HG03521 (cell line): Measurements from ENCODE around the gene ABCA7.
A peak's percentile ranks its signal among the peaks of the same experiment; 100 is the strongest.

Experiments used
- ATAC-seq: cut with Tn5 transposase; IDR thresholded peaks from one replicate; pipeline ENCODE4 v1.9.1; 2021; ENCODE audit warnings: mild to moderate bottlenecking, moderate library complexity; ENCODE audit not compliant: unreplicated experiment

The ABCA7 gene

DNA sequence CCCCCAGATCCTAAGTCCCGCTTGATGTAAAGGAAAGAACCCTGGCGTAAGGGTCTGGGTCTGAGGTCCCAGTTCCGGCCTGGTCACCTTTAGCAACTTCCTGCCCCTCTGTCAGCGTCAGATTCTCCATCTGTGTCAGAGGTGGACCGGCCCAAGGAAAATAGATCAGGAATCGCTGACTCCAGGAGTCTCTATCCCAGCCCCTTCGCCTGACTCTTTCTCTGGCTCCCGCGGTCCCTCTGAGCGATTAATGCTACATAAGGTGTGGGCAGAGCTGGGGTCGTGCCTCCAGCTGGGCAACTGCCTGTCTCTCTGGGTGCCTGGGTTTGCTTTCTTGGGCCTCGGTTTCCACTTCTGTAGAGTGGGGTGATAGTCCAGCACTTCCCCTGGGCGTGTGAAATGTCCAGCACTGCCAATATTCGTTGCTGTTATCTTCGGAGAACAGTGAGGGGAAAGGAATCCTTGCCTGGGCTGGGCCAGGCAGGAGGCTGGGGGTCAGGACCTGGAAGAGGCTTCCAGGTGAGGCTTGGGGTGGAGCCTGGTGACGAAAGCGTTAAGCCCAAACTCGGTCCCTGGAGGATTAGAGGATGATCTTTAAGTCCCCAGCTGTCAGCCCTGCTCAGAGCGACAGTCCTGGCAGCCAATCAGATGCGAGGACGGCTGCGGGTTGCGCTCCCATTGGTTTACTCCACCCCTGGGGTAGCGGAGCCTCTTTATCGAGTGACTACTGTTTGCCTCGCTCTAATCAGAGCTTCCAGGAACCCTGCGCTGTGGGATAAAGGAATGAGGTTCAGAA is 767 bp downstream of the ABCA7 start:
- peak; percentile 35 for ATAC-seq

DNA sequence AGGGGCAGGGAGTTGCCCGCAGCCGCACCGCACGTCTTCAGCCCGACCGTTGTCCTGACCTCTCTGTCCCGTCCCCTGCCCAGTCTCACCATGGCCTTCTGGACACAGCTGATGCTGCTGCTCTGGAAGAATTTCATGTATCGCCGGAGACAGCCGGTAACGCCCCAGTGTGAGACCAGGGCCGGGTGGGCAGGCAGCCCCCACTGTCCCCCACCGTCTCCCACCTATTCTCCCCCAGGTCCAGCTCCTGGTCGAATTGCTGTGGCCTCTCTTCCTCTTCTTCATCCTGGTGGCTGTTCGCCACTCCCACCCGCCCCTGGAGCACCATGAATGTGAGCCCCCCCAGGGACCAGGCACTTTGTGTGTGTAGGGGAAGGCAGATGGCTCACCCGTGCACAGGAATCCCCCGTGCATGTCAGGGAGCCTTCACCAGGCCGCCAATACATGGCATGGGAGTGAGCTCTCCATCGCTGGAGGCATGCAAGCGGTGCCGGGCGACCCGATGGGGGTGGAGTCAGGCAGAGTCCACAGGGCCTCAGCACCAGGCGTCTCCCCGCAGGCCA is 1.4 kb downstream of the ABCA7 start:
- no peak for ATAC-seq

DNA sequence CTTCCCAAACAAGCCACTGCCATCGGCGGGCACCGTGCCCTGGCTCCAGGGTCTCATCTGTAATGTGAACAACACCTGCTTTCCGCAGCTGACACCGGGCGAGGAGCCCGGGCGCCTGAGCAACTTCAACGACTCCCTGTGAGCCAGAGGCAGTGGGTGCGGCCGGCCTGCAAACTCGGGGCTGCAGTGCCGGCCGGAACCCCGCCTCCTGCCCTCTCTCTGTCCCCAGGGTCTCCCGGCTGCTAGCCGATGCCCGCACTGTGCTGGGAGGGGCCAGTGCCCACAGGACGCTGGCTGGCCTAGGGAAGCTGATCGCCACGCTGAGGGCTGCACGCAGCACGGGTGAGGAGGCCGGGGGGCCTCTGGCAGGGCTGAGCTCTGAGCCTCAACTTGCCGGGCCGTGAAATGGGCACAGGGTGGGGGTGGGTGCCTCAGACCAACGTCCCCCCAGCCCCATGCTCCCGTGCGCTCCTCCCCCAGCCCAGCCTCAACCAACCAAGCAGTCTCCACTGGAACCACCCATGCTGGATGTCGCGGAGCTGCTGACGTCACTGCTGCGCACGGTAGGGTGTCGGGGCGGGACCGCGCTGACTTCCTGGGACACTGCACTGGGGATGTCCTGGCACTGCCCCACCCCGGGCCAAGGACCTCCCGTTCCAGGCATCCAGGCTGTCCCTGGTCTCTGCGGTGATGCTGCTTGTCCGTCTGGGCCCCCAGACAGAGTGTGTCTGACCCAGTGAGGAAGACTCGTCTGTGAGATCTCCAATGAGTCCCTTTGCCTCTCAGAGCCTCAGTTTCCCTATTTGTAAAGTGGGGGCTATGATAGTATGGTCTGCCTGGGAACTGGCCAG is 2.2 kb downstream of the ABCA7 start:
- no peak for ATAC-seq

DNA sequence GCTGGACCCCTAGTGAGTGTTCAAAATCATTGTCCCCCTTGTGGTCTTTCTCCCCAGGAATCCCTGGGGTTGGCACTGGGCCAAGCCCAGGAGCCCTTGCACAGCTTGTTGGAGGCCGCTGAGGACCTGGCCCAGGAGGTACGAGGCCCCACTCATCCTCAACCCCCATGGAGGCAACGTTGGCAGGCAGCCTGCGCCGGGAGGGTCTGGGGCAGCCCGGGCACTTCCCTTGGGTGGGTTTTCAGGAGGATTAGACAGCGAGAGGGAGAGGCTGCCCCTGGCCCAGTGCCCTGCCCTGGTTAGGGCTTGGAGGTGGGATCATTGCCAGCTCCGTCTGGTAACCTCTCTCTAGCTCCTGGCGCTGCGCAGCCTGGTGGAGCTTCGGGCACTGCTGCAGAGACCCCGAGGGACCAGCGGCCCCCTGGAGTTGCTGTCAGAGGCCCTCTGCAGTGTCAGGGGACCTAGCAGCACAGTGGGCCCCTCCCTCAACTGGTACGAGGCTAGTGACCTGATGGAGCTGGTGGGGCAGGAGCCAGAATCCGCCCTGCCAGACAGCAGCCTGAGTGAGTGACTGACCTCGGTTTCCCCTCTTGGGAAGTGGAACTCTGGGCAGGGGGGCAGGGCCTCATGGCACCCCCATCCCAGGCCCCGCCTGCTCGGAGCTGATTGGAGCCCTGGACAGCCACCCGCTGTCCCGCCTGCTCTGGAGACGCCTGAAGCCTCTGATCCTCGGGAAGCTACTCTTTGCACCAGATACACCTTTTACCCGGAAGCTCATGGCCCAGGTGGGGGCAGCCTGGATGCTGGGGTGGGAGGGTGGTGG is 3.0 kb downstream of the ABCA7 start:
- no peak for ATAC-seq

DNA sequence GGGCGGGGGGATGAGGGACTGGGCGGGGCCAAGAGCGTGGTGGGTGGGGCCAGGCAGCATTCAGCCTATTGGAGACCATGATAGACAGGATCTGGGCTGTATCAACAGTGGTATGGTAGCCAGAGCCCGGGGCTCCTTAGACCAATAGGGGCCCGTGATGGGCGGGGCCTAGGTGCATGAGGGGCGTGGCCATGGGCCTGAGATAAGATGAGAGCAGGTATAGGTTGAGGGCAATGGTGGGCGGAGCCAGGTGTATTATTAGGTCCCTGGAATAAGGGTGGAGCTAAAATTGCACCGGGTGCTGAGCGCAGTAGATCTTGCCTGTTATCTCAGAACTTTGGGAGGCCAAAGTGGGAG is 5.3 kb downstream of the ABCA7 start:
- no peak for ATAC-seq

DNA sequence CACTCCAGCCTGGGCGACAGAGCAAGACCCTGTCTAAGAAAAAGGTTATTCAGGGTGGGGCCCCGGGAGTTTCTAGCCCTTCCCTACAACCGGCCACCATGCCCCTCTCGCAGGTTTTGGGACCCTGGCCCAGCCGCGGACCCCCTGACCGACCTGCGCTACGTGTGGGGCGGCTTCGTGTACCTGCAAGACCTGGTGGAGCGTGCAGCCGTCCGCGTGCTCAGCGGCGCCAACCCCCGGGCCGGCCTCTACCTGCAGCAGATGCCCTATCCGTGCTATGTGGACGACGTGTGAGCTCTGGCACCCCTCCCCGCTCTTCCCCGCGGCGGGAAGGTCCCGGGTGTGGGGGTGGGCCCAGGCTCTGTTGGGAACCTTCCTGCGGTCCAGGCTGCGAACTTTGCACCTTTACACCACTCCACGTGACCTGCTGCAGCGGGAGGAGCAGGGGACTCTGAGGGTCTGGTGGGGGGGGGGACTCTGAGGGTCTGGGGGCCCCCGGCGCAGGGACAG is 6.3 kb downstream of the ABCA7 start:
- ATAC-seq = no peak

DNA sequence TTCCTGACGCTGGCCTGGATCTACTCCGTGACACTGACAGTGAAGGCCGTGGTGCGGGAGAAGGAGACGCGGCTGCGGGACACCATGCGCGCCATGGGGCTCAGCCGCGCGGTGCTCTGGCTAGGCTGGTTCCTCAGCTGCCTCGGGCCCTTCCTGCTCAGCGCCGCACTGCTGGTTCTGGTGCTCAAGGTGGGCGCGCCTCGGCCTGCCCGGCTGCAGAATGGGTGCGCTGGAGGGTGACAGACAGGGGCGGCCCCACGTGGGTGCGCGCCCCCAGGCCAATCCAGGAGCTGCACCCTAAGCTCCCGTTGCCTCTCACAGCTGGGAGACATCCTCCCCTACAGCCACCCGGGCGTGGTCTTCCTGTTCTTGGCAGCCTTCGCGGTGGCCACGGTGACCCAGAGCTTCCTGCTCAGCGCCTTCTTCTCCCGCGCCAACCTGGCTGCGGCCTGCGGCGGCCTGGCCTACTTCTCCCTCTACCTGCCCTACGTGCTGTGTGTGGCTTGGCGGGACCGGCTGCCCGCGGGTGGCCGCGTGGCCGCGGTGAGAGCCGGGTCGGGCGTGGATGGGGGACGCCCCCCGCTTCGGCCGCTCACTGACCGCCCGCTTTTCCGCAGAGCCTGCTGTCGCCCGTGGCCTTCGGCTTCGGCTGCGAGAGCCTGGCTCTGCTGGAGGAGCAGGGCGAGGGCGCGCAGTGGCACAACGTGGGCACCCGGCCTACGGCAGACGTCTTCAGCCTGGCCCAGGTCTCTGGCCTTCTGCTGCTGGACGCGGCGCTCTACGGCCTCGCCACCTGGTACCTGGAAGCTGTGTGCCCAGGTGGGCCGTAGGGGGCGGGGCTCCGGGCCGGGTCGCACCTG is 7.2 kb downstream of the ABCA7 start:
- no peak for ATAC-seq

DNA sequence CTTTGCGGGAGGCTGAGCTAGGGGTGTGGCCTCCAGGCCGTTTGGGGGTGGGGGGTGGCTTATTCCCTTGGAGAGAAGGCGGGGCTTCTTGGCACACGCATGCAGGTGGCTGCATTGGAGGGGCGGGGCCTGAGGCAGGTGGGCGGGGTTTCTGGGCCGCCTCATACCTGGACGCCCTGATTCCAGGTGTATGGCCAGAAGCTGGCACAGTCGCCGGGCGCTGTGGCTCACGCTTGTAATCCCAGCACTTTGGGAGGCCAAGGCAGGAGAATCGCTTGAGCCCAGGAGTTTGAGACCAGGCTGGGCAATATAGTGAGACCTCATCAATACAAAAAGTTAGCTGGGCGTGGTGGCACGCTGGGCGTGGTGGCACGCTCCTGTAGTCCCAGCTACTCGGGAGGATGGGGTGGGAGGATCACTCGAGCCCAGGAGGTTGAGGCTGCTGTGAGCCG is 7.8 kb downstream of the ABCA7 start:
- no peak for ATAC-seq

DNA sequence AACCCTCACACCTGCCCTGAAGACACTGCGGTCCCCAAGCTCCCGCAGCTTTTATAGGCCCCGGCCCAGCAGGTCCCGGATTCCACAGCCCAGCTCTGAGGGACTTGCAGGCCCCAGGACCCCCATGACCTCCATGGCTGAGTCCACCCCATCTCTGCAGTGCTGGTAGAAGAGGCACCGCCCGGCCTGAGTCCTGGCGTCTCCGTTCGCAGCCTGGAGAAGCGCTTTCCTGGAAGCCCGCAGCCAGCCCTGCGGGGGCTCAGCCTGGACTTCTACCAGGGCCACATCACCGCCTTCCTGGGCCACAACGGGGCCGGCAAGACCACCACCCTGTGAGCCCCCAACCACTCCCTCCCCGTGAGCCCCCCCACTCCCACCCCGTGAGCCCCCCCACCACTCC is 9.2 kb downstream of the ABCA7 start:
- no peak for ATAC-seq

DNA sequence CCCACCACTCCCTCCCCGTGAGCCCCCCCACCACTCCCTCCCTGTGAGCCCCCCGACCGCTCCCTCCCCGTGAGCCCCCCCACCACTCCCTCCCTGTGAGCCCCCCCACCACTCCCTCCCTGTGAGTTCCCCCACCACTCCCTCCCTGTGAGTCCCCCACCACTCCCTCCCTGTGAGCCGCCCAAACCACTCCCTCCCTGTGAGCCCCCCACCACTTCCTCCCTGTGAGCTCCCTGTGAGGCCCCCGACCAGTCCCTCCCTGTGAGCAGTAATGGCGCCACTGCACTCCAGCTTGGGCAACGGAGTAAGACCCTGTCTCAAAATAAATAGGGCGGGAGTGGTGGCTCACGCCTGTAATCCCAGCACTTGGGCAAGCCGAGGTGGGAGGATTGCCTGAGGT is 9.9 kb downstream of the ABCA7 start:
- ATAC-seq = no peak

DNA sequence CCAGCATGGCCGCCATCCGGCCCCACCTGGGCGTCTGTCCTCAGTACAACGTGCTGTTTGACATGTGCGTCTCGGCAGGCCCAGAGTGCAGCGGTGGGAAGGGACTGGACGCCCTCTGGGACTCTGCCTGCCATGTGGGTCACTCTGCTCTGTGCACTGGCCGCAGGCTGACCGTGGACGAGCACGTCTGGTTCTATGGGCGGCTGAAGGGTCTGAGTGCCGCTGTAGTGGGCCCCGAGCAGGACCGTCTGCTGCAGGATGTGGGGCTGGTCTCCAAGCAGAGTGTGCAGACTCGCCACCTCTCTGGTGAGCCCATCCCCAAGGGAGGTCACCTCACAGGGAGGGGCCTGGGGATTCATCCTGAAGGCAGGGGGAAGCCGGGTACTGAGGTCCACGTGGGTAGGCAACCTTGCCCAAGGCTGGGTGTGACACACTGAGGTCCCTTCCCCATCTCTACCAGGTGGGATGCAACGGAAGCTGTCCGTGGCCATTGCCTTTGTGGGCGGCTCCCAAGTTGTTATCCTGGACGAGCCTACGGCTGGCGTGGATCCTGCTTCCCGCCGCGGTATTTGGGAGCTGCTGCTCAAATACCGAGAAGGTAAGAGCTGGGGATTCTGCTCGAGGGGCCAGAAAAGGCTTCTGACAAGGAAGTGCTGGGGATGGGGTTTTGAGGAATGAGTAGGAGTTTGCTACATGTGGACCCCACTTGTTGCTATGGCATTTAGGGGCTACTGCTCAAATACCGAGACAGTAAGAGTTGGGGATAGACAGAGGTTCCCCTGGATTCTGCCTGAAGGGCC is 11.3 kb downstream of the ABCA7 start:
- no peak for ATAC-seq

DNA sequence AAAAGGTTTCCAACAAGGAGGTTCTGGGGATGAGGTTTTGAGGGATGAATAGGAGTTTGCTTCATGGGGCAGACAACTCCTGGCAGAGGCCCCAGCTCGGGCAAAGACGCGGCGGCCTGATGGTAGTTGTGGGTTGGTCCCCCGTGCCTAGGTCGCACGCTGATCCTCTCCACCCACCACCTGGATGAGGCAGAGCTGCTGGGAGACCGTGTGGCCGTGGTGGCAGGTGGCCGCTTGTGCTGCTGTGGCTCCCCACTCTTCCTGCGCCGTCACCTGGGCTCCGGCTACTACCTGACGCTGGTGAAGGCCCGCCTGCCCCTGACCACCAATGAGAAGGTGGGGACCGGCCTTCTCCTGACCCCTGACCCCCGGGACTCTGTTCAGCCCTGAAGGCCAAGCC is 11.9 kb downstream of the ABCA7 start:
- ATAC-seq = no peak

DNA sequence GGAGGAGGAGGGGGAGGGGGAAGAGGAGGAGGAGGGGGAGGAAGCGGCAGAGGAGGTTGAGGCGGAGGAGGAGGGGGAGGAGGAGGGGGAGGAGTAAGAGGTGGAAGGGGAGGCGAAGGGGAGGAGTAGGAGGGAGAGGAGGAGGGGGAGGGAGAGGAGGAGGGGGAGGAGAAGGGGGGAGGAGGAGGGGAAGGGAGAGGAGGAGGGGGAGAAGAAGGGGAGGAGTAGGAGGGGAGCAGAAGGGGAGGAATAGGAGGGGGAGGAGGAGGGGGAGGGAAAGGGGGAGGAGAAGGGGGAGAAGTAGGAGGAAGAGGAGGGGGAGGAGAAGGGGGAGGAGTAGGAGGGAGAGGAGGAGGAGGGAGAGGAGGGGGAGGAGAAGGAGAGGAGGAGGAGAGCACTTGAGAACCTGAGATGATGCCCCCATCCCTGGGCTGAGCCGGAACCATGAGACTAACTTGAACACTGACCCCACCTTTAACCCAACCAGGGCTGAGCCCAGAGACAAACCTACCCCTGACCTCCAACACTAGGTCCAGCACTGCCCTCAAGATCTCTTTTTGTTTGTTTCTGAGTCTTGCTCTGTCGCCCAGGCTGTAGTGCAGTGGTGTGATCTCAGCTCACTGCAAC is 12.6 kb downstream of the ABCA7 start:
- ATAC-seq = no peak

DNA sequence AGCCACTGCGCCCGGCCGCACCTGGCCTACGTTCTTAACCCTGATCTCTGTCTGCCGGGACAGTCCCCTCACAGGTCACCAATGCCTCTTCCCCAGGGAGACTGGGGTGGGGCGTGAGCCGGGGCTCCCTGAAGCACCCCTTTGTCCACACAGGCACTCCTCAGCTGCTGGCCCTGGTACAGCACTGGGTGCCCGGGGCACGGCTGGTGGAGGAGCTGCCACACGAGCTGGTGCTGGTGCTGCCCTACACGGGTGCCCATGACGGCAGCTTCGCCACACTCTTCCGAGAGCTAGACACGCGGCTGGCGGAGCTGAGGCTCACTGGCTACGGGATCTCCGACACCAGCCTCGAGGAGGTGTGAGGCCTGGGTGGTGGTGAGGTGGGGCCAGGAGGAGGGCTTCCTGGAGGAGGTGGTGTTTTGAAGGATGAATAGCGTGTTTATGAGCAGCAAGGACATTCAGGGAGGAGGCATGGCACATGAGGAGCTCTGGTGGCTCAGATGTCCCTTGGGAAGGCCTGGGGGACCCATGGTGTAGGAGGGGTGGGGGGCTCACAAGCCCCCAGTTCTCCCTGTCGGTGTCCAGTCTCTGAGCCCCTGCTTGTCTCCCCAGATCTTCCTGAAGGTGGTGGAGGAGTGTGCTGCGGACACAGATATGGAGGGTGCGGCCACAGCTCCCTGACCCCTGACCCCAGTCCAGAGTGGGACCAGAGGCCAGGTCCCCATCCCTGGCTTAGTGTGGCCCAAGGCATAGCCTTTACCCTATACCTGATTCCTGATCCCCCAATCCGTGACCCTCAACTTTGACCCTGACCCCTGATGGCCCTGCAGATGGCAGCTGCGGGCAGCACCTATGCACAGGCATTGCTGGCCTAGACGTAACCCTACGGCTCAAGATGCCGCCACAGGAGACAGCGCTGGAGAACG is 13.5 kb downstream of the ABCA7 start:
- ATAC-seq = no peak

DNA sequence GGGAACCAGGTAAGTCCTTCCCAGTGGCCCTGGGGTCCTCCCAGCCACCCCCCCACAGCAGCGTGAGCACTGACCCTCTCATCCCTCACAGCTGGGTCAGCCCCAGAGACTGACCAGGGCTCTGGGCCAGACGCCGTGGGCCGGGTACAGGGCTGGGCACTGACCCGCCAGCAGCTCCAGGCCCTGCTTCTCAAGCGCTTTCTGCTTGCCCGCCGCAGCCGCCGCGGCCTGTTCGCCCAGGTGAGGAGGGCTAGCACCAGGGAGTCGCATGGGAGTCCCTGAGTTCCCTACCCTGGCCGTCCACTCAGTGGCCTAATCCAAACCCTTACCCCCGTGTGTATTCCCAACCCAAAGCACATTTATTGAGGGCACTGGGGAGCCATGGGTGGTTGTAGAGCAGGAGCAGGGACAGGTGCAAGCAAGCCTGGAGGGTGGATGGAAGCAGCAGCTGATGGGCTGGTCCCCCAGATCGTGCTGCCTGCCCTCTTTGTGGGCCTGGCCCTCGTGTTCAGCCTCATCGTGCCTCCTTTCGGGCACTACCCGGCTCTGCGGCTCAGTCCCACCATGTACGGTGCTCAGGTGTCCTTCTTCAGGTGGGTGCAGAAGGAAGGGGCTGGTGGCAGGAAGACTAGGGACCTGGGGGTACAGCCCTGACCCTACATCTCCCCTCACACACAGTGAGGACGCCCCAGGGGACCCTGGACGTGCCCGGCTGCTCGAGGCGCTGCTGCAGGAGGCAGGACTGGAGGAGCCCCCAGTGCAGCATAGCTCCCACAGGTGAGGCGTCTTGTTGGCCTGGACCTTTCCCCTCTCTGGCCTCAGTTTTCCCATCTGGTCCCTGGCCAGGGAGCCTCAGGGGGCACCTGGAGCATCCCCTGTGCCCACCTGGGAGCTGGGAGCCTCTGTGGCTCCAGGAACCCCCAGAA is 14.5 kb downstream of the ABCA7 start:
- ATAC-seq = no peak

DNA sequence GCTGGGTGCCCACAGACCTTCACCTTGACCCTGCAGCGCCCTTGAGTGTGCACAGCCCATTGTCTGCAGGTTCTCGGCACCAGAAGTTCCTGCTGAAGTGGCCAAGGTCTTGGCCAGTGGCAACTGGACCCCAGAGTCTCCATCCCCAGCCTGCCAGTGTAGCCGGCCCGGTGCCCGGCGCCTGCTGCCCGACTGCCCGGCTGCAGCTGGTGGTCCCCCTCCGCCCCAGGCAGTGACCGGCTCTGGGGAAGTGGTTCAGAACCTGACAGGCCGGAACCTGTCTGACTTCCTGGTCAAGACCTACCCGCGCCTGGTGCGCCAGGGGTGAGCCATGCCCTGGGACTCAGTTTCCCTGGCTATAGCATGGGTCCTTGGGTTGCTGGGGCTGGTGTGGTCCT is 15.1 kb downstream of the ABCA7 start:
- ATAC-seq = no peak
